Left cardiac atrium (tissue), 4 donors: ENCODE measurements around the gene TSPEAR. TPM values are rescaled to one million over a fixed set of nuclear protein-coding genes. Genes with fewer than 3 reads are reported as not detected.
"Not testable (repeated sequence)": the region's sequence is repeated elsewhere in the genome, so short reads cannot be mapped to it uniquely, and the experiment has no call there.

Source experiments
- ATAC-seq, 2 donors: fragments of 200-7000 bp; cut with Tn5 transposase; one replicate each; pipeline ENCODE4 v1.9.1; 2020; ENCODE audit warnings: mild to moderate bottlenecking in 2 of 2, moderate library complexity in 2 of 2
- DNase-seq: peaks from one replicate; pipeline ENCODE4 v3.0.0-alpha.2; 2020
- intact Hi-C, 2 donors: fragments of 100-400 bp; cut with DNase I; formaldehyde crosslinking; loops; one replicate each; pipeline versions ENCODE4 v1.14.1 to v1.15.1; 2022 to 2023
- total RNA-seq, 2 donors: library from RNA; stranded (reverse); fragmentation: NEBNext Ultra II Directional; extraction: Animal tissue kit (Norgen Biotek cat#: 25700); gene quantifications; one replicate each; pipeline ENCODE4 v1.2.1, GENCODE V29; 2021
- donor health status: DM: no; HTN: yes; CAD: no.
- donor health status: DM: no; HTN: yes; CAD: no; lungs with severe emphysema.
- donor health status: DM: yes; HTN: yes; CAD: no.
- donor health status: Dilated cardiomyopathy.

The TSPEAR gene
- total RNA-seq, 2 donors from 2014 or later = 0.39 to 1.6 TPM

- intact Hi-C loops = no loop called here
- DNase-seq = no peak
- no peak for ATAC-seq
Observed at GRCh38 chr21:44706706-44707581, 4.4 kb downstream of the TSPEAR start.

GRCh38 chr21:44706026-44706705 lies 5.2 kb downstream of the TSPEAR start:
- DNase-seq = no peak
- no peak for ATAC-seq
- intact Hi-C loops = no loop called here

GRCh38 chr21:44704636-44705001 lies 6.8 kb downstream of the TSPEAR start:
- intact Hi-C loops = no loop called here
- ATAC-seq = no peak
- no peak for DNase-seq

- ATAC-seq (no peak), DNase-seq (no peak)
- intact Hi-C loops = no loop called here
Observed at GRCh38 chr21:44703731-44704635, 7.4 kb downstream of the TSPEAR start.

GRCh38 chr21:44702973-44703730 lies 8.2 kb downstream of the TSPEAR start:
- DNase-seq = no peak

GRCh38 chr21:44702111-44702972 lies 9.0 kb downstream of the TSPEAR start:
- intact Hi-C loops = no loop called here
- ATAC-seq (no peak), DNase-seq (no peak)

More at GRCh38 chr21:44702973-44703730, 8.2 kb downstream of the TSPEAR start:
- intact Hi-C loops = no loop called here
- ATAC-seq = no peak

GRCh38 chr21:44701541-44701940 lies 9.8 kb downstream of the TSPEAR start:
- DNase-seq = no peak
- ATAC-seq = no peak
- intact Hi-C loops = no loop called here

- intact Hi-C loops = no loop called here
- DNase-seq = no peak
- no peak for ATAC-seq
Observed at GRCh38 chr21:44701023-44701400, 10.4 kb downstream of the TSPEAR start.

GRCh38 chr21:44700101-44701022 lies 11.0 kb downstream of the TSPEAR start:
- DNase-seq (no peak), ATAC-seq (no peak)
- intact Hi-C loops = no loop called here

GRCh38 chr21:44699502-44700001 lies 11.8 kb downstream of the TSPEAR start:
- no peak for DNase-seq

GRCh38 chr21:44697811-44698734 lies 13.3 kb downstream of the TSPEAR start:
- intact Hi-C loops = no loop called here
- ATAC-seq (no peak), DNase-seq (no peak)

More at GRCh38 chr21:44699502-44700001, 11.8 kb downstream of the TSPEAR start:
- no peak for ATAC-seq
- intact Hi-C loops = no loop called here

GRCh38 chr21:44697172-44697810 lies 14.1 kb downstream of the TSPEAR start, which contains the start of gene KRTAP10-12:
Gene KRTAP10-12, plus strand, starts transcription at chr21:44697172. Its CDS starts 30 bp downstream, at chr21:44697202.
- DNase-seq, ATAC-seq, intact Hi-C loops: not testable (repeated sequence)

GRCh38 chr21:44696572-44696971 lies 14.8 kb downstream of the TSPEAR start:
- intact Hi-C loops = no loop called here
- no peak for ATAC-seq
- DNase-seq = no peak

- intact Hi-C loops = no loop called here
- no peak for DNase-seq
Observed at GRCh38 chr21:44695641-44696040, 15.7 kb downstream of the TSPEAR start.

GRCh38 chr21:44695184-44695583 lies 16.2 kb downstream of the TSPEAR start:
- DNase-seq = no peak
- no peak for ATAC-seq
- intact Hi-C loops = no loop called here

More at GRCh38 chr21:44695641-44696040, 15.7 kb downstream of the TSPEAR start:
- no peak for ATAC-seq
